Kidney (tissue), 14 donors: ENCODE results near the gene QSOX2. TPM values are rescaled to one million over a fixed set of nuclear protein-coding genes. Genes with fewer than 3 reads are reported as not detected.

Source experiments
- DNase-seq, 5 donors: peaks; one replicate each; pipeline ENCODE4 v3.0.0-alpha.2; 2013 to 2020
- FAIRE-seq: peaks from 2 replicates; lab custom pipeline; 2012; peaks lifted over from hg19 to GRCh38; lab: Jason Lieb, UNC
- H3K27ac ChIP-seq, 2 donors: one replicate each; pipeline ENCODE4 v1.7.0; 2013; ENCODE audit warnings: low read depth in 2 of 2, low read length in 2 of 2, inconsistent platforms in 1 of 2
- H3K27me3 ChIP-seq: one replicate; pipeline ENCODE4 v1.7.1; 2013; ENCODE audit warnings: low read length, inconsistent platforms; ENCODE audit not compliant: control insufficient read depth, insufficient read depth
- H3K36me3 ChIP-seq, 3 donors: one replicate each; pipeline versions ENCODE4 v1.7.0 to v1.7.1; 2013; ENCODE audit warnings: low read length in 3 of 3, control low read depth in 1 of 3, inconsistent platforms in 1 of 3; ENCODE audit not compliant: insufficient read depth in 3 of 3, control insufficient read depth in 2 of 3
- H3K4me1 ChIP-seq, 3 donors: one replicate each; pipeline versions ENCODE4 v1.7.0 to v1.7.1; 2013; ENCODE audit warnings: low read length in 3 of 3, inconsistent platforms in 1 of 3, low read depth in 1 of 3; ENCODE audit not compliant: control insufficient read depth in 2 of 3, insufficient read depth in 2 of 3
- H3K4me3 ChIP-seq, 3 donors: one replicate each; pipeline versions ENCODE4 v1.7.0 to v1.8.1; 2013; ENCODE audit warnings: low read length in 3 of 3, control low read depth in 1 of 3, inconsistent platforms in 1 of 3
- H3K9ac ChIP-seq, 3 donors: one replicate each; pipeline versions ENCODE4 v1.7.0 to v1.7.1; 2013; ENCODE audit warnings: low read length in 3 of 3, control low read depth in 1 of 3, inconsistent platforms in 1 of 3
- H3K9me3 ChIP-seq, 3 donors: one replicate each; pipeline versions ENCODE4 v1.7.0 to v1.7.1; 2013; ENCODE audit warnings: low read length in 3 of 3, control low read depth in 1 of 3, inconsistent platforms in 1 of 3; ENCODE audit not compliant: control insufficient read depth in 2 of 3, insufficient read depth in 1 of 3
- intact Hi-C: fragments of 100-400 bp; cut with DNase I; formaldehyde crosslinking; loops from one replicate; pipeline ENCODE4 v1.11.1; 2022
- polyA plus RNA-seq: library from polyadenylated mRNA; stranded (reverse); fragments of 350-450 nt; fragmentation: Illumina TruSeq; extraction: RNeasy Lipid Tissue Mini Kit (QIAGEN cat#74804); gene quantifications from one replicate; pipeline ENCODE4 v1.2.3, GENCODE V29; 2014; ENCODE audit warnings: low read depth, low replicate concordance; ENCODE audit not compliant: insufficient read depth
- total RNA-seq: library from RNA; stranded (reverse); fragmentation: NEBNext Ultra II Directional; extraction: Animal tissue kit (Norgen Biotek cat#: 25700); gene quantifications from one replicate; pipeline ENCODE4 v1.2.1, GENCODE V29; 2021
- TF ChIP-seq, protein P1 (sequence below): IDR thresholded peaks from 3 replicates; pipeline ENCODE4 v1.5.1; 2012; ENCODE audit warnings: mild to moderate bottlenecking, moderate library complexity, borderline replicate concordance; ENCODE audit not compliant: insufficient read depth; ENCODE audit errors: extremely low read depth
- donor health status: control.
- donor health status: control.
- donor health status: control.
- donor health status: control.
- donor health status: control.
- donor health status: DM: yes; HTN: yes; CAD: no.
- donor health status: Normal renal cell carcinoma (clear cell type).

The QSOX2 gene
- total and polyA plus RNA-seq, 2 donors from 2014 or later = 4.0 to 10.1 TPM

DNA sequence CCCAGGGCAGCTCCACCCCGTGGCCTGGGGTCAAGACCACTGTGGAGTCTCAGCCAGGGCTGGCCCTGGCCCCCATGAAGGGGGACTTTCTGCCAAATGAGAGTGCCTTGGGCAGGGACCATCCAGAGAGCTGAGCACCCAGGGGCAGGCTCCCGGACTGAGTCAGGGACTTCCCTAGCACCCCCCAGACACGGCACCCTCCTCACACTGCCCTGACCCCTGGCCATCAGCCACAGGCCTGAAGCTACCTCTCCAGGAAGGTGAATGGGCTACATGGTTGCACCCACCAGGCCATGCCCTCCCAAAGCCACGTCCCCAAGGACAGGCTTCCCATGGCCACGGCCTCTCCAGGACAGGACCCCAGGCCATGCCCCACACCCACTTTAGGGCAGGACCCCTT is 48.8 kb upstream of the QSOX2 start:
- DNase-seq (peak in 1 of 5 donors; percentile 65), FAIRE-seq (no peak)
- no peak overlapping the region for H3K9ac ChIP-seq
- intact Hi-C loops = no loop called here
- TF ChIP-seq, protein P1, sequence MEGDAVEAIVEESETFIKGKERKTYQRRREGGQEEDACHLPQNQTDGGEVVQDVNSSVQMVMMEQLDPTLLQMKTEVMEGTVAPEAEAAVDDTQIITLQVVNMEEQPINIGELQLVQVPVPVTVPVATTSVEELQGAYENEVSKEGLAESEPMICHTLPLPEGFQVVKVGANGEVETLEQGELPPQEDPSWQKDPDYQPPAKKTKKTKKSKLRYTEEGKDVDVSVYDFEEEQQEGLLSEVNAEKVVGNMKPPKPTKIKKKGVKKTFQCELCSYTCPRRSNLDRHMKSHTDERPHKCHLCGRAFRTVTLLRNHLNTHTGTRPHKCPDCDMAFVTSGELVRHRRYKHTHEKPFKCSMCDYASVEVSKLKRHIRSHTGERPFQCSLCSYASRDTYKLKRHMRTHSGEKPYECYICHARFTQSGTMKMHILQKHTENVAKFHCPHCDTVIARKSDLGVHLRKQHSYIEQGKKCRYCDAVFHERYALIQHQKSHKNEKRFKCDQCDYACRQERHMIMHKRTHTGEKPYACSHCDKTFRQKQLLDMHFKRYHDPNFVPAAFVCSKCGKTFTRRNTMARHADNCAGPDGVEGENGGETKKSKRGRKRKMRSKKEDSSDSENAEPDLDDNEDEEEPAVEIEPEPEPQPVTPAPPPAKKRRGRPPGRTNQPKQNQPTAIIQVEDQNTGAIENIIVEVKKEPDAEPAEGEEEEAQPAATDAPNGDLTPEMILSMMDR = no peak
- no peaks in the 10 kb centered on the region for H3K27me3 ChIP-seq
- no peak overlapping the region for H3K4me3 ChIP-seq
- H3K9me3 ChIP-seq = no peaks in the 10 kb centered on the region
- H3K27ac ChIP-seq = no peak overlapping the region
- H3K4me1 ChIP-seq = peaks cover 0 to 4% (median 0%) of the 10 kb centered on the region in 3 donors
- no peaks in the 10 kb centered on the region for H3K36me3 ChIP-seq

DNA sequence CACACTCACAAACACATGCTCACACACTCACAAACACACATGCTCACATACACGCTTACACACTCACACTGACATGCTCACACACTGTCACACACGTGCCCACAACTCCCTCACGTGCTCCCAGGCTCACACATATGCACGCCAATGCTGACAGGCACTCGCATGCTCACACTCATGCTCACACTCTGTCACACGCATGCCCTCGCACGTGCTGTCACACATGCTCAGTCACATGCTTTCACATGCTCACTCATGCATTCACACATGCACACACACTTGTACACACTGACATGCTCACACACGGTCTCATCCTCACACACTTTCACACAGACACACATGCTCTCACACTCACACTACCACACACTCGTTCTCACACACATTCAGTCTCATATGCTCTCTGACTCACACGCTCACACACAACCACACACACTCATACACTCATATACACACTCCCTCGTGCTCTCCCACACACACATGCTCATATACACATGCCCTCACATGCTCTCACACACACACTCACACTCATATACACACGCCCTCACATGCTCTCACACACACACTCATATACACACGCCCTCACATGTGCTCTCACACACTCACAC is 48.0 kb upstream of the QSOX2 start:
- Histone ChIP-seq H3K4me1 (peaks cover 0 to 4% (median 0%) of the 10 kb centered on the region in 3 donors), H3K4me3 (no peak overlapping the region), H3K9ac (no peak overlapping the region), H3K36me3 (no peaks in the 10 kb centered on the region), H3K9me3 (no peaks in the 10 kb centered on the region), H3K27ac (no peak overlapping the region), H3K27me3 (no peaks in the 10 kb centered on the region)
- DNase-seq (peak in 1 of 5 donors; percentile 26), FAIRE-seq (no peak)
- intact Hi-C loops = no loop called here
- TF ChIP-seq, protein P1 = no peak

DNA sequence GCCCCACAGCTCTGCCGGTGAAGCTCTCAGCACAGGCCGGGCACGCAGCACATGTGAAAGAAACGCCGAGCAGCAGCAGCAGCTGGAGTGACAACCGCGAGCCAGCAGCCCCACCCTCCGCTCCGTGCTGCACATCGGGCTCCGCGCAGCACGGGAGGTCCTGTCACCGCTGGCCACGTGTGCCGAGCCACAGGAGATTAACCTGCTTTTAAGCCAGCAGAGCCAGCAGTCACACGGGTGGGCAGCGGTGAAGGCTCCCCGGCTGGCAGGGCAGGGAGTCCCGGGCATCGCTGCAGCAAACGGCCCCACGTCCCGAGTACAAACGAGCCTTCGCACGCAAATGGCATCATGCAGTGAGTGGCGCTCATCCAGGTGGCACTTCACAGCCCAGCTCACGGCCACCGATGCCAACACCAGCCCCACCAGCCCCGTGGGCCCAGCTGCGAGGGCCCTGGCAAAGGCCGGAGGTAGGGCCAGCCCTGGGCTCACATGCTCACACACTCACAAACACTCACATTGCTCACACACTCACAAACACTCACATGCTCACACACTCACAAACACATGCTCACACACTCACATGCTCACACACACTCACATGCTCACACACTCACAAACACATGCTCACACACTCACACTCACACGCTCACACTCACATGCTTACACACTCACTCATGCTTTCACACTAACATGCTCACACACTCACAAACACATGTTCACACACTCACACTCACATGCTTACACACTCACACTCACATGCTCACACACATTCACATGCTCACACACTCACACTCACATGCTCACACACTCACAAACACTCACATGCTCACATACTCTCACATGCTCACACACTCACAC is 47.2 kb upstream of the QSOX2 start:
- FAIRE-seq (no peak), DNase-seq (peak in 1 of 5 donors; percentile 79)
- Histone ChIP-seq H3K9ac (no peak overlapping the region), H3K4me1 (peaks cover 0 to 4% (median 0%) of the 10 kb centered on the region in 3 donors), H3K27ac (no peak overlapping the region), H3K36me3 (no peaks in the 10 kb centered on the region), H3K27me3 (no peaks in the 10 kb centered on the region), H3K4me3 (peak overlapping the region in 1 of 3 donors; percentile 16), H3K9me3 (no peaks in the 10 kb centered on the region)
- TF ChIP-seq, protein P1 = no peak
- intact Hi-C loops = no loop called here
